ENCODE measurements around the gene TMEM178B.

Gene TMEM178B

GRCh38 chr7:141213226-141213625, 139.4 kb downstream of the TMEM178B start:
- no peak for DNase-seq (ENCODE audit: low read depth)
- TF ChIP-seq CTCF (conservative IDR thresholded peaks at IDR 0.05; ENCODE audit: control insufficient read depth, insufficient read depth, low read depth, low read length) = no peak
- H3K4me3 ChIP-seq (ENCODE audit: control insufficient read depth, low read depth, low read length) = no peak overlapping the region

GRCh38 chr7:141217938-141218337, 144.1 kb downstream of the TMEM178B start:
- no peak overlapping the region for H3K4me3 ChIP-seq (ENCODE audit: control insufficient read depth, low read depth, low read length)
- no peak for DNase-seq (ENCODE audit: low read depth)
- TF ChIP-seq CTCF (conservative IDR thresholded peaks at IDR 0.05; ENCODE audit: control insufficient read depth, insufficient read depth, low read depth, low read length) = no peak

- no peak for TF ChIP-seq CTCF (conservative IDR thresholded peaks at IDR 0.05; ENCODE audit: control insufficient read depth, insufficient read depth, low read depth, low read length)
- no peak for DNase-seq (ENCODE audit: low read depth)
- H3K4me3 ChIP-seq (ENCODE audit: control insufficient read depth, low read depth, low read length) = no peak overlapping the region
These were observed 145.1 kb downstream of the TMEM178B start for GRCh38 chr7:141218941-141219340.

GRCh38 chr7:141220263-141220880, 146.5 kb downstream of the TMEM178B start:
- DNase-seq (ENCODE audit: low read depth) = peak; percentile 17
- H3K4me3 ChIP-seq (ENCODE audit: control insufficient read depth, low read depth, low read length) = no peak overlapping the region
- peak; percentile 31 for TF ChIP-seq CTCF (conservative IDR thresholded peaks at IDR 0.05; ENCODE audit: control insufficient read depth, insufficient read depth, low read depth, low read length)

- TF ChIP-seq CTCF (conservative IDR thresholded peaks at IDR 0.05; ENCODE audit: control insufficient read depth, insufficient read depth, low read depth, low read length) = no peak
- no peak overlapping the region for H3K4me3 ChIP-seq (ENCODE audit: control insufficient read depth, low read depth, low read length)
- peak; percentile 3 for DNase-seq (ENCODE audit: low read depth)
These were observed 147.2 kb downstream of the TMEM178B start for GRCh38 chr7:141221007-141221612.

GRCh38 chr7:141225916-141226618, 152.2 kb downstream of the TMEM178B start:
- TF ChIP-seq CTCF (conservative IDR thresholded peaks at IDR 0.05; ENCODE audit: control insufficient read depth, insufficient read depth, low read depth, low read length) = no peak
- no peak overlapping the region for H3K4me3 ChIP-seq (ENCODE audit: control insufficient read depth, low read depth, low read length)
- no peak for DNase-seq (ENCODE audit: low read depth)
